Activated CD8-positive, alpha-beta memory T cell treated with anti-CD3 and anti-CD28 coated beads, Interleukin-2, amount 50 U/mL, for 24 hours (primary cell): Measurements from ENCODE around the gene OCA2.
"Not testable (repeated sequence)": the region's sequence is repeated elsewhere in the genome, so short reads cannot be mapped to it uniquely, and the experiment has no call there.

Experiments used
- DNase-seq: peaks from one replicate; pipeline ENCODE4 v3.0.0-alpha.2; 2020; ENCODE audit errors: extremely low read depth

Gene OCA2

GRCh38 chr15:28002136-28002861, 96.8 kb downstream of the OCA2 start:
- DNase-seq: no peak

GRCh38 chr15:28001641-28002040, 97.5 kb downstream of the OCA2 start:
- DNase-seq: no peak

GRCh38 chr15:27993996-27994780, 104.9 kb downstream of the OCA2 start:
- no peak for DNase-seq

DNA sequence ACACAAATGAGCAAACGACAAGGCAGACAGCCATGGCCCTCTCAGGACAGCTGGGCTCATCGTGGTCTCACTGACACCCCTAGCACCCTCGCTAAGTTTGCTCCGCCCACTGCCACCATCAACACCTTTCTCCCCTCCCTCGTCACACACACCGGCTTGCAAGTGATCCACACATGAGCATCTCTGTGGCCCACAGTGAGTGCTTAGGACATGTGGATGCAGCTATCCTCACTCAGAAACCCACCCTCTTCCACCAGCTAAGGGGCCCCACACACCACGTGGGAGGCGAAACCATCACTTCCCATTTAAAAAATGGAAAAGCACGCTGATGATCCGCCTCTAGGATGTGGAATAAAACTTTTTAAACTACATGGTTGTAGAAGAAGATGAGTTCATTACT, 105.6 kb downstream of the OCA2 start:
- no peak for DNase-seq

GRCh38 chr15:27990521-27991515, 108.3 kb downstream of the OCA2 start:
- DNase-seq: no peak

- DNase-seq: no peak
These were observed 109.3 kb downstream of the OCA2 start for GRCh38 chr15:27989838-27990237.

DNA sequence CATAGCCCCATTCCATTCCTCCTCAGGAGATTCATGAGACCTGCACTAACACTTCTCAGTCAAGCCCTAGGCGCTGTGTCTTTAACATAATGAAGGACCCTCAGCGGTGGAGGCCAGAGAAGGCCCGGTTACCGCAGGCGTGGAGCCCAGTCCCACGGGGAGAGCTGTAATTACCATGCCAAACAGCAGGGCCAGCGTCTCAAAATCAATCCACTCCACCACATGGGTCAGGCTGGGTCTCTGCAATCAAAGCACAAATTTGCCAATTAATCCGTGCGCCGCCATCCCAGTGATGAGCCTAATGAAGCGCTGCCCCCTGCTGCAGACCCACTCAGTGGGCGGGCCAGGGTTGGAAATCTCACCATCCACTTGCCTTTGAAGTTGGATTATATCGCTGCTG, 109.7 kb downstream of the OCA2 start:
- no peak for DNase-seq

GRCh38 chr15:27985099-27985498, 114.0 kb downstream of the OCA2 start:
- no peak for DNase-seq

DNA sequence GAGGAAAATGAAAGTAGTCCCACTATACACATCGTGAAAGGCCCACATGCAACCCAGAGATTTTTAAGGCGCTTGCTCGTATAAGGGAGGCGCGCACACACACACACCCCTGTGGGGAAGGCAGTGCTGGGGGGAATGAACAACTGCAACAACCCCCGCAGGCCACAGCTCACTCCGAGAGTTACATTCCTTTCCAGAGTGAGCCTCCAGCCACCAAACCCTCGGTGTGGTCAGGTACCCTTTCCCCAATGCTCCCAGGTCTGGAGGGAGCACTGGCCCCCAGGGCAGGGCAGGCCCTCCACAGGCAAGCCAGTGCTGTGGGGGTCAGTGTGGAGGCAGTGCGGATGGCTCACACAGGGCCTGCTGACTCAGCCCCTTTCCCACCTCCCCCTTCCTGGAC, 115.6 kb downstream of the OCA2 start:
- no peak for DNase-seq

GRCh38 chr15:27977696-27978095, 121.4 kb downstream of the OCA2 start:
- DNase-seq: no peak

DNA sequence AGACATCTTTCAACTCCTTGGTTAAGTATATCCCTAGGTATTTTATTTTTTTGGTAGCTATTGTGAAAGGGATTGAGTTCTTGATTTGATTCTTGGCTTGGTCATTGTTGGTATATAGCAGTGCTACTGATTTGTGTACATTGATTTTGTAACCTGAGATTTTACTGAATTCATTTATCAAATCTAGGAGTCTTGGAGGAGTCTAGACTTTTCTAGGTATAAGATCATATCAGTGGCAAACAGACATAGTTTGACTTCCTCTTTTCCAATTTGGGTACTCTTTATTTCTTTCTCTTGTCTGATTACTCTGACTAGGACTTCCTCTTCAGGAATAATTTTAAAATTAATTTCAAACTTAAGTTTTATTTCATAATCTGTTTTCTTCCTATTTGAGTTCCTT, 125.2 kb downstream of the OCA2 start:
- DNase-seq: no peak

- DNase-seq: no peak
These were observed 128.3 kb downstream of the OCA2 start for GRCh38 chr15:27970661-27971392.

- DNase-seq: no peak
These were observed 131.6 kb downstream of the OCA2 start for GRCh38 chr15:27967541-27967940.

- no peak for DNase-seq
These were observed 133.6 kb downstream of the OCA2 start for GRCh38 chr15:27965546-27965945.

DNA sequence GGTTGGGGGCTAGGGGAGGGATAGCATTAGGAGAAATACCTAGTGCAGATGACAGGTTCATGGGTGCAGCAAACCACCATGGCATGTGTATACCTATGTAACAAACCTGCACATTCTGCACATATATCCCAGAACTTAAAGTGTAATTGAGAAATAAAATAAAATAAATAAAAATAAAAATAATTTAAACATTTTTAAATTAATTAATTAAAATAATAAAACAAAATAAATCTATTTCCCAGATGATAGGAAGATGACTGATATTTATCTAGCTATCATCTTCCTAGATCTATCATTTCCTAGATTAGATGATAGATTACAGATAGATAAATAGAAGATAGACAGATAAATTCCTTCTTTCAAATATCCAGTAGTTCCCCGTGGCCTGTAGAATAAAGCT, 137.3 kb downstream of the OCA2 start:
- no peak for DNase-seq

GRCh38 chr15:27958911-27959578, 140.1 kb downstream of the OCA2 start:
- no peak for DNase-seq

- DNase-seq: no peak
These were observed 142.8 kb downstream of the OCA2 start for GRCh38 chr15:27956285-27956684.

DNA sequence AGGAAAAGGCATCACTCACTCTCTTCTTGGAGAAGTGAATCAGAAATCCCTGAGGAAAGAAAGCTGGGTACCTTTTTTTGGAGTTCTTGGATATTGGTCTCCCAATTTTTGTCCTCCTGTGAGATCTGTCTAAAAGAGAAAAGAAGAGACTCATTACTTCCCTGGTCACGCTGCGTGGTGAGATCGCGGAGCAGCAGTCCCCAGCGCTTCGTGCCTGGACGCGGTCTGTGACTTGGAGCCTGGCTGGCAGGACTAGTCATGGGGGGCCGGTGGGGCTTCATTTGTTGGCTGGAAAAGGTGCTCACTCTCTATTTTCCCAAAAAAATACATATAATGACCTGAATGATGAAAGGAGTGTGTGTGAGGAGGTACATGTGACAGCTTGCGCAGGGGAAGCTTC, 144.0 kb downstream of the OCA2 start:
- DNase-seq: no peak

GRCh38 chr15:27952593-27952992, 146.5 kb downstream of the OCA2 start:
- not testable (repeated sequence) for DNase-seq

GRCh38 chr15:27951191-27951890, 147.8 kb downstream of the OCA2 start:
- DNase-seq: no peak
